ENCODE results near the gene MAD1L1.

Gene MAD1L1

DNA sequence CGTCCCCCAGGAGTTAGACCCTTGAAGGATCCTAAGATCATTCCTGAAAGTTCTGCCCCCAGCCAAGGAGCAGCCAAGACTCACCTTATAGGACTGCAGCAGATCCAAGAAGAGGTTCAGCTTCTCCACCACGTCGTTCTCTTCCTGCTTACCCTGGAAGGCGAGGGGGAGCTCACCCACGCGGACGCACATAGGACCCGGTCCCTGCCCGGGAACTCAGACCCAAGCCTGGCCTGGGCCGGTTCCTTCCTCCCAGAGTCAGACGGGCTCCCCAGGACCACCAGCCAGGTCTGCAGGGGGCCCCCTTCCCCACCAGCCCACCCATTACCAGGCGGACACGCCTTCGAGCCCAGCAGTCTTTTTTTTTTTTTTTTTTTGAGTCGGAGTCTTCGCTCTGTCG lies 24.9 kb upstream of the MAD1L1 start:
- DNase-seq: no peak

DNA sequence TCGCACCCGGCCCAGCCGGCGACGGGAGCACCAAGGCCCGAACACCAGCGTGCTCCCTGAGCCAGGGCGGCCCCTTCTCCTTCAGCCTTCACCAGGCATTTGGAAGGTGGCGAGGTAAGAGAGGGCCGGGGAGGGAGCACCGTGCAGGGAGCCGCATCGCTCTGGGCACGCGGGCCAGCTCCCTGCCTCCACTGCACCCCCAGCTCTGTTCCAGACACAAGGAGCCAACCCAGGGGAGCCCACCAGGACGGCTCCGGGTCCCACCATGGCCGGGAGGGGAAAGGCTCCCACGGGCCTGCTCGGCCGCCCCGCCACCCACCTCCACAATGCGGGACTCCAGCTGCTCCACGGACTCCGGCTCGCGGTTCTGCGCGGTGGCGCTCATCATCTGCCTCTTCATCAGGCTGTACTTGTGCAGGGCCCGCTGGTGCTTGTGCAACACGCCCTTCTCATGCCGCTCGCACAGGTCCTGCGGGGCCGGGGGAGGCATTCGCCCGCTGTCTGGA lies 24.4 kb upstream of the MAD1L1 start:
- DNase-seq: no peak

DNA sequence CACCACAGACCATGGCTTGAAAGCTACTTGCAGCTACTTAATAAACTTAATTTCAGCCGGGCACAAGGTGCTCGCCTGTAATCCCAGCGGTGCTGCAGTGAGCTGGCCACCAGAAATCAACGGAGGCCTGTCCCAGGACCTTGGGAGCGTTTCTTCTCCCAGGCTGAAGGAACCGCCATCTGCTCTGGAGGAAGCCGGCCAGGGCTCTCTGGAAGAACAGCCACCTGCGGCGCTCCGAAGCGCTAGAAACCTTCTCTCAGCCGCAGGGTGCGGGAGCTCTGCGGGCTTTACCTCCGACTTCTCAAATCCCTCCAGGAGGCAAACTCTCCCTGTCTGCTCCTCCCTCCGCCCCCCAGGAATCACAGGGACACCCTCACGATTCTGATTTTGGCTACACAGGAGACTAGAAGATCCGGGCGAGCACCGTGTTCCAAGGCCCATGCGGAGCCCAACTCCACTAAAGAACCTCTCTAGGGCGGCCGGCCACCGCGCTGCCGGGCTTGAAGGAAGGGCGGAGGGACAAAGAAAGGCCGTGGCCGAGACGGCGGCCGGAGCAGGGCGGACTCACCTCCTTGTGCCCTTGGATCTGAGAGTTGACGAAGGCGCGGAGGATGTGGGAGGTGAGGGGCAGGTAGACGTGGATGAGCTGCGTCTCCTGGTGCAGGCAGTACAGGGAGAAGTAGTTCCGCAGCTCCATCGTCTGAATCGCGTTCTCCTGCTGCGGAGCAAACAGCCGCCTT lies 23.7 kb upstream of the MAD1L1 start:
- no peak for DNase-seq

DNA sequence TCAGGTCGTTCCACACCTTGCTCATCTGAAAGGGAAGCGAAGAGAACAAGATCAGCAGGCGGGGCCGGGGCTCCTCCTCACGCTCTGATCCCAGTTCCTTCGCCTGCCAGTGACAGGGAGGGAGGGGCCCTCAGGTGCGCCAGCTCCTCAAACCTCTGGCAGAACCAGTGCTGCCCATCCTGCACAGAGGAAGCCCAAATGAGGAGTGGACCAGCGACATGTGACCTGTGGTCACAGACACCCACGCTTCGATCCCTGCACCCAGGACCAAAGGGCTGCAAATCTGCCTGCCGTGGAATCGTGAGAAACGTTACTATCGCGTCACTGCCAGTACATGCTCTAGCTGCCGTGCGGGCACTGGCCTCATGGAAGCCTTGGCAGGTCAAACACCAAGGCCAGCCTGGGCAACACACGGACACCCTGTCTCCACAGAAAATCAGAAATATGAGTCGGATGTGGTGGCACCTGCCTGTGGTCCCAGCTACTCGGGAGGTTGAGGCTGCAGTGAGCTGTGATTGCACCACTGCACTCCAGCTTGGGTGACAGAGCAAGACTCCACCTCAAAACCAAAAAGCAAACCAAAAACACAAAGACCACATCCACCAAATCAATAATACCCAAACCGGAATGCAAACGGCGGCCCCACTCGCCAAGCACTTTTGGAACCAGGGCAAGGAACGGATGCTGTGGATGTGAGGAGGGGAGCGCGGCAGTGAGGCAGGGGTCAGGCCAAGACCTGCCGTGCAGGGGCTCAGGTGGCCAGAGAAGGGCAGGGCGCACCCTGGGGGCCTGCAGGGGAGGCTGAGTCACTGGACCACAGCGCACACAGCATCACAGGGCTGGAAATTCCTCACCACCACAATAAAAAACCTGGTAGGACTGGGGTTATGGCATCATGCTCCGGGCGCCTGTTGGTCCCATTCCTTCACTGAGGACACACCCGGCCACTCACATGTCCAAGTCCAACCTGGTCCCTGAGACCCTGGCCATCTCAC lies 22.7 kb upstream of the MAD1L1 start:
- no peak for DNase-seq

DNA sequence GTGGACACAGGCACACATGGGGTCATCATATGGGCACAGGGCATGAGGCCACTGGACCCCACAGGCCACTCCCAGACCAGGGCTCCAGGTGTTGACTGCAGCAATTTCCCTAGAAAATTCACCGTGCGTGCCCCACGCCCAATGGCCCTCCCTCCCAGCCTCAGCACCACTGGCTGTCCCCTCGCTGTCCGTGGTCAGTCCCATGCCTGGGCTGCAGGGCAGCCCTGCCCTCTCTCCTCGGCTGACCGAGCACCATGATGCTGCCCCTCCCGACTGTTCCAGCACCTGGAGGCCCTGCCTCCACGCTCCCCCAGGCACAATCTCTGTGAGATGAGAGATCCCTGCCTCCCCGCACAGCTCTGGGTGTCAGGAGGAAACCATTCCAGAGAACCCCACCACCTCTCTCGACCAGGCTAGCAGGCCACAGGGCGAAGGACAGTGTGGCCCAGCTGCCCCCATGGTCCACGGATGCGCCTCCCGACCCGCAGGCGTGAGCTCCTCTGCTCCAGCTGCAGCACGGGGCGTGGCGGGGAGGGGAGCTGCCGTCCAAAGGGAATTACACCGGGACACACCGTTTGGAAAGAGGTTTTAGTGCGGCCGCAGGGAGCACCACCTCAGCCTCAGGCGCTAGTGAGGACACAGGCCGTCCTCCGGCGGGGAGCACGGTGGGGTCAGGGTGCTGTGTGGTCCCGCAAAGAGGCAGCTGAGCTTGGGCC lies 21.8 kb upstream of the MAD1L1 start:
- DNase-seq: no peak

DNA sequence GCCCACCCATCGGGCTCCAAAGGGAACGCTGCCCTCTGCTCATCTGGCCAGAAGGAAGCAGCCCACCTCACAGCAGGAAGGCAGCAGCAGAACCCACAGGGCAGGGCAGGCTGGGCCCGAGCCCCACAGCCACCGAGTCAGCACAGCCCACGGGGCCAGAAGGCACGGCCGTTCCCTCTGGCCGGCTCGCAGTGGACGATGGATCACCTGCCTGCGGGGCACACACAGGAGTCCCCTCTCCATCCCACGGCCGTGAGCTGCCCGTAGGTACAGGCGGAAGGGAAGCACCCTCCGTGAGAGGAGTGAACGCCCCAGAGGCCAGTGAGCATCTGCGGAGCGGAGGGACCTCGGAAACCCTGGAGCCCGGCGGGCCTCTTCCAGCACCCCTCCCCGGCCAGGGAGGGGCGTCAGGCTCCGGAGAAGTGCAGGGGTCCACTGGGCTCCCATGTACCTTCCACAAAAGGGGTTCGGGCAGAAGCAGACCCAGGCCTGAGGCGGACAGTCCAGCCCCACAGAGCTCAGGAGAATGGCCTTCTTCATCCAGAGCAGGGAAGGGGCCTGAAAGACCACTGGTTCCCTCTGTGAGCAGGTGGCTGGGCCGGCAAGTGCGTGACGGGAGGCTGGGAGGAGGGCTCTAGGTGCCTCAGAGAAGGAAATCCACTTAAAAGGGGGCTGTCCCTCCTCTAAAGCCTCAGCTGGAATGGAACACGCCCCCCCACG lies 20.9 kb upstream of the MAD1L1 start:
- DNase-seq: no peak

DNA sequence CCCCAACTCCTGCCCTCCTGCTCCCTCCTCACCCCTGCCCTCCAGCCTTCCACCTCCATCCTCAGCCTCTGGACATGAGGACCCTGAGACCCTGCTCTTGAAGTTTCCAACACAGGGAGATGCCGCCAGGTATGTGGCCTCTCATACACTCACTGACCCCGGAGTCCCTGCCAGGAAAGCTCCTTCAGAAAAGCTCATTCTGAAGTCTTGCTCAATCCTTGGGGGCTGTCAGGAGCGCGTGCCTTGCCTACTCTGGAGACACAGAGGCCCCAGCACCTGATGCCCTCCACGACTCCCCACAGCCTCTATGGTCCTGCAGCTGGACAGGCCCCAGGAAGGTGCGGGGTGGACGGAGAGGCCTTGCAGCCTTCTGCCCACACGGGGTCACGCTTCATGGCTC lies 20.3 kb upstream of the MAD1L1 start:
- no peak for DNase-seq

DNA sequence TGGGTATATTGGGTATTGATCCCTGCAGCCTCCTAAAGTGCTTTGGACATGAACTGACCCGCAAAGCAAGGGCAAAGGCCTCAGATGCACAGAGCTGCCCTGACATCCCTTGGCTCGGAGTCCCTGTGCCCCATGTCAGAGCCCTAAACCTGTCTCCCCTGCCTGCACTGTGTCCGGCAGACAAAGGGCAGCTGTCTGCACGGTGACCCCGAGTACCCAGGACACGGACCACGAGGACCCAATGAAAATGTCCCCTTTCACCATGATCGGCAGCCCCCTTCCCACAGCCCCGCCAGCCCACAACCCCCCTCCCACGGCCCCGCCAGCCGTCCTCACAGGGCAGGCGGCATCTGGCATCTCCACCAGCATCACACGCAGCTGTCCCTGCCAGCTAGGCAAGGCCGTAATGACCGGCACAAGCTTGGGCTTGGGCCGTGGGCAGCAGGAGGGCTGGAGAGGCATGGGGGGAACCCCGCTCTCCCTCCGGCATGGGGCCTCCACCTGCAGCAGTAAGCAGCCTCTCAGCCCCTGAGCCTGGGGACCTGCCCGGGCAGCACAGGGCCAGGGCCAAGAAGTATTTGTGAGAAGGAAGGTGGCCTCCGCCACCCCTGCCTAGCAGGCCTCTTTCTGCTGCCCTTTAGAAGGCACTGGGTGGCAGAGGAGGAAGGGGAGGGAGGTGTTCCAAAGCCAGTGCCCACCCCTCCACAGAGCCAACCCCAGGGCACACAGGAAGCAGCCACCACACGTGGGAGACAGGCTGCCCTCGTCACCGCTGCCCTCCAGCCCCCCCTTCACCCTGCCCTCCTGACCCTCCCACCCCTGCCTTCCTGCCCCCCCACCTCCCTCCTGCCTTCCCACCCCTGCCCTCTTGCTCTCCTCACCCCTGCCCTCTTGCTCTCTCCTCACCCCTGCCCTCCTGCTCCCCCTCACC lies 19.4 kb upstream of the MAD1L1 start:
- no peak for DNase-seq

DNA sequence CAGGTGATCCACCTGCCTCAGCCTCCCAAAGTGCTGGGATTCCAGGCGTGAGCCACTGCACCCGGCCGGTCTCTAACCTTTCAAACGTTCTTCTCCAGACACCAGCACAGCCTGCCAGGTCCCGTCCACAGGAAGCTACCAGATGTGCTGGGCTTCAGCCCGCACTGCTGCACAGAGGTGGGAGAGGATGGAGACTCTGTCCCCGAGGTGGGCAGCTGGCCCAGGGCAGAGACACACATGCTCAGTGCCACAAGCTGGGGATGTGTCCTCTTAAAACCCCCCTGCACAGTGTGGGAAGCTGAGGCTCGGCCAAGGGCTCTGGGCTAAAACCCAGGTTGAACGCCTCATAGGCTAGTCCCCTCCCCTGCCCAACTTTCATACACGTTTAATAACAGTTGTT lies 18.6 kb upstream of the MAD1L1 start:
- no peak for DNase-seq

DNA sequence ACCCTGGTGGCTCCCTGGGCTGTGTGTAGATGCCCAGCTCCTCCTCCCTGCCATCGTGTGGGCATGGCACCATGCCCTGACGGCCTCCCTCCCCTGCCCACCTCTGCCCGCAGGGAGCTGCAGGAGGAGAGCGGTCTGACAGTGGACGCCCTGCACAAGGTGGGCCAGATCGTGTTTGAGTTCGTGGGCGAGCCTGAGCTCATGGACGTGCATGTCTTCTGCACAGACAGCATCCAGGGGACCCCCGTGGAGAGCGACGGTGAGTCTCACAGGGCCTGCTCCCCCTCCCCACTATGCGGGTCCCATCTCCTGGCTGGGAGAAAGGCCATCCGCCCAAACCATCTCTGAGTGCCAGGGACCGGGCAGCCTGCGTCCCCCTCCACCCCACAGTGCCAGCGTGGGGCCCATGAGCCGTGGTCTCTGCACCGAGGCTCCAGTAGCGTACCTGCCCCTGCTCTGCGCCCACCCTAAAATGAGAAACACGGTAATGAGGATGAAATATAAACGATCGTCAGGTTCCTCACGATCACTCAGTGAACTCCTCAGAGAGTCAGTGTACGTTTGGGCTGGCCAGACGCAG lies 17.1 kb upstream of the MAD1L1 start:
- no peak for DNase-seq

DNA sequence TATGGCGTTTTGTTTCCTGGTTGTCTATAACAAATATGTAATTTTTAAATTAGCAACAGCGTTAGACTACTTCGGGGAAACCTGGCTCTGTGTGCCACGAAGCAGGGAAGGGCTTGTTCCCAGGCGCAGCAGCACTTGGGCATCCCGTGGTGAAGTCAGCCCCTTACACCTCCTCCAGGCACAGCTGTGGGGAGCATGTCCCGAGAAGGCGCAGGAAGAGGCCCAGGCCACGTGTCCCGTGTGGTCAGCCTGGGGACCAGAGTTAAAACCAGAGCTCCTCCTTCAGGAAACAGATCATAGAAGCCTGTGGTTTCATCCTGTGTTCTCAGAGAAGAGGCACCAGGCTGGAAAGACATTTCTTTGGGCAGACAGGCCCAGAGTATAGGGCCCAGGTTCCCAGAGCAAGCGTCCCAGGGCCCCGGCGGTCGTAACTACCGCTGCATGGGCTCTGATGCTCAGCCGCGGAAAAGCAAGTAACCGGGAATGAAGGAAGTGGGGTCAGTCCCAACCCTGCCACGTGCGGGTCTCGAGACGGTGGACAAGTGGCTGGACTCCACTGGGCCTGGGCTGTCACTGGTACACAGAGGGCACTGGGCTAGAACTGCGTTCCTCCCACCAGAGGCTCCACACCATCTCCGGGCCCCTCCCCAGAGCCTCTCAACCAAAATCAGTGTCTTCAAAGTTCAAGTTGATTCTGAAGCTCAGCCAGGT lies 16.4 kb upstream of the MAD1L1 start:
- DNase-seq: no peak

DNA sequence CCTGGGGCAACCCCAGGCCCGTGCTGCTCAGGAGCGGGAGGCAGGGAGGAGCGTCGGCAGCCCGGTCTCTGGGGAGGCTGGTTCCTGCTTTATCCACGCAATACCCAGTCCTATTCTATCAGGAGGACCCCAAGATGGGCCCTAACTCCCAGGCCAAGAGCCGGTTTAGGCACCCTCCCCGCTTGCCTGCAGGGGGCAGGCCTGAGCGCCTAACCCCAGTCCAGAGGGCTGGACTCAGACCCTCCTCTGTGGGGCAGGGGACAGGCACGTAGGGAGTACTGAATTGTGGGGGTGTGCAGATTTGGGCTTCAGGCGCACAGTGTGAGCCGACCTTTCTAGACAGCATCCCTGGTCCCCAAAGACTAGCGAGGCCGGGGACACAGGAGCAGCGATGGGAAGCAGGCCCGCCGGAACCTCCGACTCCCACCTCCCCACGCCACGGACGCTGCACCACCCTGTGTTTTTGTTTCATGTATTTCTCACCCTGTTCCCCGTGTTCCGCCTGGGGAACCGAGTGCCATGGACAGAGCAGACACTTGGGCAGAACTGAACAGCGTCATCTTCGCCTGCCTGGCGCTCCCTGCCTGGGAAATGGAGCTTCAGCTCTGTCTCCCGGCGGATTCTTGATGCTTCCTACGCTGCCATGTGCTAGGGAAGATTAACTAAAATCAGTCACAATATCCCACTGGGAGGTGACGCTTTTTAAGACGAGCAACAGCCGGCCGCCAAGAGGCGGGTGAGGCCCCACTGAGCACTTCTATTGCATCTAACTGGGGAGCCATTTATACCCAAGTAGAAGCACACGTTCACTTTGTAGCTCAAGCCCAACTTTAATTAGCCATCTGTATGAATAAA lies 14.6 kb upstream of the MAD1L1 start:
- no peak for DNase-seq

DNA sequence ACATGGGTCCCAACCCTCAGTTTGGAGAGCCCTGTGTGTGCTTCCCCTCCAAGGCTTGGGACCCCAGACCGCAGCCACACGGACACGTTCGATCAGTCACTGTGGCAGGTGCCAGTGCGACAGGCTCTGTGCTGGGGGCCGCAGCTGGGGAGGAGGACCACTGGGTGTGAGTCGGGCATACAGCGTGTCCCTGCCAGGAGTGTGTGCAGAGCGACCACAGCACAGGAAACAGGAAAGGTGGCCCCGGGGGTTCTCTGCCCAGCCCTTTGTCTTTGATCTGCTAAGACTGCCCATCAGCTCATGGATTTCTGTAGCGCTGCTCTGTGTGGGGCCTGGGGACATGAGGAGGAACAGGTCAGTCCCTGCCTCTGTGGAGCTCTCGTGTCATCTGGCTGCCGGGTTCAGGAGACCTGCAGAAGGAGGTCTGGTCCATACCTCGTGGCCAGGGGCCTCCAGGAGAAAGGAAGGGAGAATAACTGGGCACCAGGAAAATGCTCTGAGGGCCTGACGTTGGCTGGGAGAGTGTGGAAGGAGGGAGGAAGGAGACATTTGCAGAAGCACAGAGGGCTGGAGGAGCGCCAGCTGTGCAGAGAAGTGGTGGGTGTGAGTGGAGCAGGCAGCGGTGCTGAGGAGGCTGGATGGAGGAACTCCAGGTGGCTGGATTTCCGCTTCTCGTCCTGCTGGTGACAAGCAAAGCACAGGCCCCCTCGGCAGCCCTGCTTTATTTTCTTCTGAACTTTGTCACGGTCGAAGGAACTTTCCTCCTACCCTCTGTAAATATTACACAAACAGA lies 13.3 kb upstream of the MAD1L1 start:
- DNase-seq: no peak

DNA sequence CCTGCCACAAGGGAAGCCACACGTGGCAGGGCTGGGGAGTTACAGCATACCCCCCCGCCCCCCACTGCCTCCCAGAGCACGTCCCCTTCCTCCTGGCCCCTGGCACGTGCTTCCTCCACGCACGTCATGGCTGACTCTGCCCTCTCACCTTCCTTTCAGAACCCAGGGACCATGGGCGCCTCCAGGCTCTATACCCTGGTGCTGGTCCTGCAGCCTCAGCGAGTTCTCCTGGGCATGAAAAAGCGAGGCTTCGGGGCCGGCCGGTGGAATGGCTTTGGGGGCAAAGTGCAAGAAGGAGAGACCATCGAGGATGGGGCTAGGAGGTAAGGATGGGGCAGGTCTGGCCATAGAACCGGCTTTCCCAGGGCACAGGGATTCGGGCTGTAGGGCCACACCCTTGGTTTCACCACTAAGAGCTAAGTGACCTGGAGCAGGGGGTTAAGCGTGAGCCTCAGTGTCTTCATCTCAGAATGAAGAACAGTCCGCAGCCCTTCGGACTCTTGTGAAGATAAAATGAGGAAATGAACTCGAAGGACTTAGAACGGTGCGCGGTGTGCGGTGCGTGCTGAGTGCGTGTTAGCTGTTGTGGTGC lies 11.8 kb upstream of the MAD1L1 start:
- no peak for DNase-seq

DNA sequence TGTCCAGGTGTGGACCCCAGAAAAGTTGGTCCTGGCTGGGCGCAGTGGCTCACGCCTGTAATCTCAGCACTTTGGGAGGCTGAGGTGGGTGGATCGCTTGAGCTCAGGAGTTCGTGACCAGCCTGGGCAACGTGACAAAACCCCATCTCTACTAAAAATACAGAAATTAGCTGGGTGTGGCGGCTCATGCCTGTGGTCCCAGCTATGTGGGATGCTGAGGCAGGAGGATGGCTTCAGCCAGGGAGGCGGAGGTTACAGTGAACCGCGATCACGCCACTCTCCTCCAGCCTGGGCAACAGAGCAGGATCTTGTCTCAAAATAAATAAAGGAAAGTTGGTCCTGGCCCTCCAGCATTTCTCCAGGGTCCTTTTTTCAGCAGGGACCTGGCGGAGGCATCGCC lies 10.7 kb upstream of the MAD1L1 start:
- DNase-seq: no peak

DNA sequence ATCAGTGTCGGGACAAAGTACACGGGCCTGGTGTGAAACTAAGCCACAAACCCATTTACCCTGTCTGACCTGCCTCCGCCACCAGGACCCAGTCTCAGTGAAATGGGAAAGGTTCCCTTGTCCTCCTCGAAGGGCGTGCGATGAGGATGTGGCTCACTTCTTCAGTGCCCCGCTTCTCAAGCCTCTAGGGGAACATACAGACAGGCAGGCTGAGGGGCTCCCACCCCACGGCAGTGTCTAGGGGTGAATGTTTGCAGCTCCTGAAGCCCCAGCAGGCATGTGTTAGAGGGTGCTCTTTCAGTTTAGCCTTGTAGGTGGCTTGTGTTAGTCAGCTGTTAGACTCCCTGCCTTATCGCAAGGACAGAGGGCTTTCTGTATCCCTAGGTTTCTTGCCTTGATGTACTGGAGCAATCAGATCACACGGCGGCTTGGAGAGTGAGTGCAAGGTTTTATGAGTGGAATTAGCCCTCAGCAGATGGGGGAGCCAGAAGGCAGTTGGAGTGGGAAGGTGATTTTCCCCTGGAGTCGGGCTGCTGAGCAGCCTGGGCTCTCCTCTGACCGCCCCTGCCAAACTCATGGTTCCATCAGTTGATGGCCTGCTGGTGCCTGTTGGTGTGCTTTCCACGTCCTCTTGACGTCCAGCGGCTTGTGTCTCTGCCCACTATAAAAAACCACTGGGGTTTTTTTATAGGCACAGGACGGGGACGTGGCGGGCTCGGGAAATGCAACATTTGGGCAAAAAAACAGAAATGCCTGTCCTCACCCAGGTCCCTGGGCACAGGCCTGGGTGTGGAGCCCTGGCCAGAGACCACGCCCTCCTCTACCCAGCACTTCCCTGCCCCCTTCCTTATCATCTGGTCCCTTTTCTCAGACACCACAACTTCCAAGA lies 10.0 kb upstream of the MAD1L1 start:
- DNase-seq: no peak

Measured in activated gamma-delta T cell treated with Interleukin-2 at 50 U/mL for 16 hours (primary cell).